HepG2 (cell line): ENCODE measurements around the gene MSI2. TPM values are rescaled to one million over a fixed set of nuclear protein-coding genes. Genes with fewer than 3 reads are reported as not detected.

Experiments
- AFF4 ChIP-seq: sonication (generic); formaldehyde crosslinking; IDR thresholded peaks from 2 replicates; pipeline ENCODE4 v1.4.0; 2020; ENCODE audit warnings: missing genetic modification reagents
- CBFB ChIP-seq: sonication (generic); formaldehyde crosslinking; IDR thresholded peaks from 2 replicates; pipeline ENCODE4 v1.4.0; 2020; ENCODE audit warnings: missing genetic modification reagents
- CEBPZ ChIP-seq: IDR thresholded peaks from 2 replicates; pipeline ENCODE4 v1.6.1; 2012; ENCODE audit warnings: low read length, improper control_type of control experiment
- CTCF ChIP-seq: sonication (generic); formaldehyde crosslinking; IDR thresholded peaks from 2 replicates; pipeline ENCODE4 v1.5.0; 2020; ENCODE audit warnings: mild to moderate bottlenecking, missing genetic modification reagents, moderate library complexity
- DNMT3B ChIP-seq: conservative IDR thresholded peaks from 2 replicates; pipeline ENCODE4 v1.6.1; 2016; ENCODE audit warnings: missing biosample characterization, control low read depth
- HOXA3 ChIP-seq: sonication (generic); formaldehyde crosslinking; IDR thresholded peaks from 2 replicates; pipeline ENCODE4 v1.5.0; 2020; ENCODE audit warnings: missing genetic modification reagents
- KDM3A ChIP-seq: IDR thresholded peaks from 2 replicates; pipeline ENCODE4 v1.6.1; 2018; ENCODE audit warnings: low read depth, missing compliant biosample characterization
- NCOA5 ChIP-seq: sonication (generic); formaldehyde crosslinking; IDR thresholded peaks from 2 replicates; pipeline ENCODE4 v1.4.0; 2020; ENCODE audit warnings: missing genetic modification reagents
- TAF15 ChIP-seq: fragments of 200-400 bp; formaldehyde crosslinking; IDR thresholded peaks from one replicate; pipeline ENCODE4 v1.6.1; 2018; ENCODE audit warnings: mild to moderate bottlenecking, low read depth, low read length; ENCODE audit not compliant: poor library complexity, severe bottlenecking
- WIZ ChIP-seq: sonication (generic); formaldehyde crosslinking; IDR thresholded peaks from 2 replicates; pipeline ENCODE4 v1.5.1; 2020; ENCODE audit warnings: mild to moderate bottlenecking, missing genetic modification reagents
- YY1 ChIP-seq: IDR thresholded peaks from 2 replicates; pipeline ENCODE4 v1.6.1; 2011; ENCODE audit warnings: low read length, low read depth, moderate library complexity, mild to moderate bottlenecking; ENCODE audit not compliant: insufficient read depth, insufficient replicate concordance
- ZBTB34 ChIP-seq: sonication (generic); formaldehyde crosslinking; IDR thresholded peaks from 2 replicates; pipeline ENCODE4 v1.8.0; 2022; ENCODE audit warnings: mild to moderate bottlenecking, missing genetic modification reagents
- ZNF574 ChIP-seq: sonication (generic); formaldehyde crosslinking; IDR thresholded peaks from 2 replicates; pipeline ENCODE4 v1.4.0; 2020; ENCODE audit warnings: missing genetic modification reagents
- ZNF75D ChIP-seq: sonication (generic); formaldehyde crosslinking; IDR thresholded peaks from 2 replicates; pipeline ENCODE4 v1.8.1; 2023; ENCODE audit warnings: missing genetic modification reagents, mild to moderate bottlenecking, borderline replicate concordance
- ZSCAN22 ChIP-seq: sonication (generic); formaldehyde crosslinking; IDR thresholded peaks from 2 replicates; pipeline ENCODE4 v1.4.0; 2020; ENCODE audit warnings: mild to moderate bottlenecking, missing genetic modification reagents
- ZSCAN9 ChIP-seq: IDR thresholded peaks from 2 replicates; pipeline ENCODE4 v1.6.1; 2016; ENCODE audit warnings: borderline replicate concordance
- polyA plus RNA-seq, 8 experiments: library from polyadenylated mRNA; depleted of rRNA in 3 of 8; stranded (reverse) in 7 of 8; unstranded in 1 of 8; fragments of >200 nt; fragmentation: Illumina TruSeq in 4 of 8; extraction: Trizol in 4 of 8; gene quantifications; 2 replicates each; pipeline versions ENCODE4 v1.2.1 to v1.2.3, GENCODE V29; 2011 to 2016; ENCODE audit warnings: low read depth in 4 of 8, missing spikeins in 1 of 8, mixed read lengths in 1 of 8; ENCODE audit not compliant: insufficient read depth in 1 of 8
- total RNA-seq, 5 experiments: library from RNA; depleted of rRNA; stranded (reverse); fragments of >200 nt; fragmentation: Illumina TruSeq; extraction: Trizol; gene quantifications; 2 replicates each; pipeline ENCODE4 v1.2.3, GENCODE V29; 2016; ENCODE audit warnings: low read depth in 1 of 5

The MSI2 gene
- total and polyA plus RNA-seq, 2 of the 13 experiments (the other 11 are each of a cell fraction or from before 2014, with no cell fraction given), result 77.5 to 78.4 TPM

GRCh38 chr17:57440522-57441269, 184.4 kb downstream of the MSI2 start (continued):
- TF ChIP-seq HOXA3 (CRISPR knock-in tag) (peak; percentile 65; the same call in 1 of the 2 replicates), ZSCAN9 (no peak), ZBTB34 (CRISPR knock-in tag) (no peak), CEBPZ (no peak), NCOA5 (CRISPR knock-in tag) (no peak), CBFB (CRISPR knock-in tag) (no peak), DNMT3B (no peak), ZNF574 (CRISPR knock-in tag) (peak; percentile 53), AFF4 (CRISPR knock-in tag) (no peak), YY1 (peak; percentile 51), KDM3A (CRISPR knock-in tag) (no peak; the same call in 1 of the 2 replicates), WIZ (no peak), CTCF (peak; percentile 88), ZSCAN22 (CRISPR knock-in tag) (no peak), TAF15 (no peak), ZNF75D (CRISPR knock-in tag) (no peak)
